HG03575 (cell line): Measurements from ENCODE around the gene LIN28A.
"Not testable (repeated sequence)": the region's sequence is repeated elsewhere in the genome, so short reads cannot be mapped to it uniquely, and the experiment has no call there.

ENCODE experiments used
- ATAC-seq: cut with Tn5 transposase; IDR thresholded peaks from one replicate; pipeline ENCODE4 v1.9.1; 2021; ENCODE audit not compliant: unreplicated experiment, insufficient number of reproducible peaks, low FRiP score; ENCODE audit errors: extremely low read depth

The LIN28A gene, protein sequence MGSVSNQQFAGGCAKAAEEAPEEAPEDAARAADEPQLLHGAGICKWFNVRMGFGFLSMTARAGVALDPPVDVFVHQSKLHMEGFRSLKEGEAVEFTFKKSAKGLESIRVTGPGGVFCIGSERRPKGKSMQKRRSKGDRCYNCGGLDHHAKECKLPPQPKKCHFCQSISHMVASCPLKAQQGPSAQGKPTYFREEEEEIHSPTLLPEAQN

DNA sequence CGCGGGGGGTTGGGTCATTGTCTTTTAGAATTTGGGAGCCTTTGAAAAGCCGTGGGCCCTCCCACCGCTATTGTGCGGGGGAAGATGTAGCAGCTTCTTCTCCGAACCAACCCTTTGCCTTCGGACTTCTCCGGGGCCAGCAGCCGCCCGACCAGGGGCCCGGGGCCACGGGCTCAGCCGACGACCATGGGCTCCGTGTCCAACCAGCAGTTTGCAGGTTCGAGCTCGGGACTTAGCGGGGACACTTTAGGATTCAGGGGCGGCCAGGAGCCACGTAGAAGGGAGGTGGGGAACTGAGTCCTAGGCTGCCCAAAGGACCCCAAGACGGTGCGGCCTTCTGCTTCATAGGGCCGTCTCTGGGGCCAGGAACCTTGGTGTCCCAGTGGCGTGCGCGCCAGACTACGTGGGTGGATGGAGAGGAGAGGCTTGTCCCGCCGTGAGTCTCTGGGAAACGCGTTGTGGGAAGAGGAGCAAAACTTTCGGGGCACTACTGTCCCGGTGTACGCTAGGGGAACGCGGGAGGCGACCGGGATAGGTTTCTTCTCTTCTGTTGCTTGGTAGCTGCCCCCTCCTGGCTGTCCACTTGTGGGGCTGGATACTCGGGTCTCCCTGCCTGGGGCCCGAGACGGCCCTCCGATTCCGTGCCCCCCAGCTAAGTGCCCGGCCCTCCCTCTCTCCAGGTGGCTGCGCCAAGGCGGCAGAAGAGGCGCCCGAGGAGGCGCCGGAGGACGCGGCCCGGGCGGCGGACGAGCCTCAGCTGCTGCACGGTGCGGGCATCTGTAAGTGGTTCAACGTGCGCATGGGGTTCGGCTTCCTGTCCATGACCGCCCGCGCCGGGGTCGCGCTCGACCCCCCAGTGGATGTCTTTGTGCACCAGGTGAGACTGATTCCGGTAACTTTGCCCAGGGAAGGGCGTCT lies at the start of gene LIN28A:
LIN28A (plus strand) TSS at position 112 of the 918 bp plus-strand sequence; CDS start at position 187, 75 bp downstream.
- no peak for ATAC-seq

DNA sequence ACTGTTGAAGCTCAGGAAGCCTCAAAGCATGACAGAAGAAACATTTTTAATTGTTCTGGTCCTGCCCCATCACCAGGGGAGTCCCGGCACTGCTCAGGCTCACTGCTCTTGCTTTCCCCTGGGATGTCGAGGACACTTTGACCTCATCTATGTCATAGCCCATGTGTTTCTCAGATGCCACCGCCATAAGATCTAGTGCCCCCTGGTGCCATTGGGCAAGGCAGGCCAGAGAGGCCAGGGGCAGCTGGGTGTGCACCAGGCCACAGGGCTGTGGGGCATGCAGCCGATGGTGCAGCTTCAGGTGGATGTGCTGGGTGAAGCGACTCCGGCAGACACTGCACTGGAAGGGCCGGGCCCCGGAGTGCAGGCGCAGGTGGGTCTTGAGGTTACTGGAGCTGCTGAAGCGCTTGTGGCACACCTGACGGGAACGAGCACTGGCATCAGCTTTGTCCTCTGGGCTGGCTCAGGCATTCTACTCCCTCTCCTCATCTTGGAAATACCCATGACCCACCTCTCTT lies 49.0 kb upstream of the LIN28A start:
- no peak for ATAC-seq

DNA sequence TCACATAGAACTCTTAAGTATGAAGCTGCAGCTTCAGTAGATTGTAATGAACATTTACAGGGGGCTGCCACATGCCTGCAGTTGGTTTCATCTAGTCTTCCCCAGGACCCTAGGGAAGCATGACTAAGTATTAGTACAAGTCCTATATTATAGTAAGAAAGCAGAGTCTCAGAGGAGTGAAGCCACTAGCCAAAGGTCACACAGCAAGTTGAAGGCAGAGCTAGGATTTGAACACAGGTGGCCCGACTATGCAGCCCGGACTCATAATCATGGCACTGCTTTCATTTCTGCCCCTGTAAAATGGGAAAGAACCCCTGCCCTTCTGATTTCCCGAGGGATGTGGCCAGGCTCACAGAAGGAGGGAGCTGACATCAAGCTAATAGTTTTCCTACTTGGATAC lies 48.3 kb upstream of the LIN28A start:
- ATAC-seq: no peak

DNA sequence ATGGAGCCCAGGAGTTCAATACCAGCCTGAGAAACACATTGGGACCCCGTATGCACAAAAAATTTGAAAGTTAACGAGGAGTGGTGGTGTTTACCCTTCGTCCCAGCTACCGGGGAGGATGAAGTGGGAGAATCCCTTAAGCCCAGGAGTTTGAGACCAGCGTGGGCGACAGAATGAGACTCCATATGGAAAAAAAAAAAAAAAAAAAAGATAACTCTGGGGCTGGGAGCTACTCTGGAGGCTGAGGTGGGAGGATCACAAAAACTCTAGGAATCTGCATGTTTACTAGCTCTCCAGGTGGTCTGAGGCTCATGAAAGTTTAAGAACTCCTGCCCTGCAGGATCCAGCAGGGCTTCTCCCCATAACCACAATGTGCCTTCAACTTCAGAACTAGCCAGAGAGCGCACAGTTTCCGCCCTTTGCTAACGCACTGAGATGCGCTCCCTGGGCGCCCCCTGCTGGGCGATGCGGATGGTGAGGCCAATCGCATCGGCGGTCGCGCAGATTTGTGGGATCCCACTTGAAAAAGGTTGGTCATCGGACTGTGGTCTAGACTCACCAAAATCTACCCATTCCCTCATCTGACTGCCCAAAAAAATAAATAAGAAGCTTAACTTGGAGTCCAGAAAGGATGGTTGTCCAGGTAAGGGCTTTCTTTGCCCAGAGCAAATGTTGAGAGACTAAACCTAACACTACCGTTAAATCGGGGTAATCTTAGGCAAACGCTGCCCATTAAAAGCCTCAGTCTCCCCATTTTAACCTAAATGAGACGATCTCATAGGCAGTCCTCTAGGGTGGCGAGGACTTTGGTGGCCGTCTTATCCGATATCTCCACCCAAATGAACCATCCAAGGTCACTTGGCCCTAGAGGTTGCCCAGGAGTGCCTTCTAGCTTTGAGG lies 46.8 kb upstream of the LIN28A start:
- ATAC-seq: no peak

DNA sequence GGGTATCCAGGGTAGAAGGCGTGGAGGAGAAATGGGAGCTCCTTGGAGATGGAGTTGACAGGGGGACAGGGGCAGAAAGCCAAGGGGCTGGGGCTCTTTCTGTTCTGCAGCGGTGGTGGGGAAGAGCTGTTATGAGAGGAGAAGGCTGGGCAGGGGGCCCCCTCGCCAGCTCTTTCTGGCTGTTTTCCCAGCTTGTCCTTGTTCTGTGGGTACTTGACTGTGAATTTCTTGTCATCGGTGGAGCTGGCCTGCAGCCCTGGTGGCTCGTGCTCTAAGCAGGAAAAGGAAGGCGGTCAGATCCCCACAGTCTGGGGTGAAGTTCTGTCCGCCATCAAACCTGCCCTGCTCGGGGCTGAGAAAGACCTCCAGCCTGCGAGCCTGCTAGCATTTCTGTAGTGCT lies 45.7 kb upstream of the LIN28A start:
- no peak for ATAC-seq

DNA sequence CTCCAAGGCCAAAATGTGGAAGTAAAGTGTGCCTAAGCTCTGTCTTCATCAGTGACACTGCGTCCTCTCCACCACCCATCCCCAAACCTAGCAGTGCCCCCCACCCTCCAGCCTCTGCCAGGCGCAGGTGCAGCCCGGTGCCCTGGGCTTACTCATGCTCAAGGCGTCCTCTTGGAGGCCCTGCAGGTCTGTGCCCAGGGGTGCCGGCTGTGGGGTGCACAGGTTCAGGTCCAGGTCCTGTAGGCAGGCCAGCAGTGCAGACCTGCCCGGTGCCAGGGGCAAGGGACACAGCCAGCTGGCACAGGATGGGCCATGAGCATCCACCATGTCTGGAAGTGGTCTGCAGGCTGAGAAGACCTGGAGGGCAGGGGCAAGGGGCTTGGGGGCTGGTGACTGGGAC lies 43.2 kb upstream of the LIN28A start:
- ATAC-seq: no peak

DNA sequence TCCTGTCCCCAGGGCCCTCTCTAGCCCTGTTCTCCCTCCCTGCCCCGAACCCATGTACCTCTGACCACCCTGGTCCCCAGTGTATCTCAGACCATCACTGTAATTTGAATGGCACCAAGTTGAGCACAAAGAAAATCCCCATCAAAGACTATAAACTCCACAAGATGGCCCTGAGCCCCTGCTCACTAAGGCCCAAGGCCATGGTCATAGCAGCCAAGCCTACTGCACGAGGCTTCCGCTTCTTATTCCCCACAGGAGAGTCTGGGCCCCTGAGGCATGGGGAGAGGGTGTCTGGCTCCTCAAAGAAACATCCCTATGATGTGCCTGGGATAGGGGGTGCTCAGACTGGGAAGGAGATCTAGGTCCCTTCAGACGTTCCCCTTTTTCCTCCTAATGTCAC lies 42.6 kb upstream of the LIN28A start:
- ATAC-seq: no peak

DNA sequence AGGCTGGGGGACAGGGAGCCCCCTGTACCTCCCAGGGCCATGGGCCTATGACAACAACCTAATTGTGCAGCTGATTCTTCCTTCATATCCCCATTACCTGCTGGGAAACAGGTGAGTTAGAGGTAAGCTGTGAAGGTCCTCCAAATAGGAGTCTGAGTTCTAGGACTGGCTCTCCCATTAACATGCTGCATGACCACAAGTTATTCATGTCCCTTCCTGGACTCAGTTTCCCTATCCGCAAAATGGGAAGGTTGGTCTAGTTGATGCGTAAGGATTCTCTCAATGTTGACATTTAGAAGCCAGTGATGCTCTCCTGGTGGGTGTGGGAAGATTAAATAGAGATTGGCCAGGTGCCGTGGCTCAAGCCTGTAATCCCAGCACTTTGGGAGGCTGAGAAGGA lies 42.1 kb upstream of the LIN28A start:
- ATAC-seq: no peak

DNA sequence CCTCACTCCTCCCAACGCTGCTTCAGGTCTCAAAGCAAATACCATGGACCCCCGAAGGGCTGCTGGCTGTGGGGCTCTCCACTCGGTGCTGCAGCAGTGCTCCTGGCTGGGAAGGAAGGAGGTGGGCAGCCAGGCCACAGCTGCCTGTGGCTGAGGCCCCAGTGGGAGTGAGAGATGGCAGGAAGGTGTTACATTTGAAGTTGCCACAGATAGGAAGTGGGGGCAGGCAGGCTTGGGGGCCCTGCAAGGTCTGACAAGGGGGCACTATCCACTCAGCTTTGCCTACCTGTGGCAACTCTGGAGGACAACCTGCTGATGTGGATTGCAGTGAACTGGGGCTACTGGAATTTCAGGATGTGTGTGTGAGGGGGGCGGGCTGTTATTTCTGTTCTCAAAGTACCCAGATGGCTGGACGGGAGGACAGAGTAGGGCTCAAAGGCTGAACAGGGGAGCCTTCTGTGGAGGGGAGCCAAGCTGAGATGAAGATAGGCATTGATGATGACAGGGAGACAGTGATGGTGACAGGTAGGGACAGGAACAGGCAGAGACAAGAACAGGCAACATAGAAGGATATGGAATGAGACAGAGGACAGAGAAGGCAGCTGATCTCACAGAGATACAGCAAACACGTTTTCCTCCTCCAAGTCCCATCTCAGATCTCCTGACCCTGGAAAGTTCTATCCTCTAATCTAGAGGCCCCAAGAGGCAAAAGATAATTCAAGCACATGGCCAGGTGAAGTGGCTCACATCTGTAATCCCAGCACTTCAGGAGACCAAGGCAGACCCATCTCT lies 39.8 kb upstream of the LIN28A start:
- no peak for ATAC-seq

DNA sequence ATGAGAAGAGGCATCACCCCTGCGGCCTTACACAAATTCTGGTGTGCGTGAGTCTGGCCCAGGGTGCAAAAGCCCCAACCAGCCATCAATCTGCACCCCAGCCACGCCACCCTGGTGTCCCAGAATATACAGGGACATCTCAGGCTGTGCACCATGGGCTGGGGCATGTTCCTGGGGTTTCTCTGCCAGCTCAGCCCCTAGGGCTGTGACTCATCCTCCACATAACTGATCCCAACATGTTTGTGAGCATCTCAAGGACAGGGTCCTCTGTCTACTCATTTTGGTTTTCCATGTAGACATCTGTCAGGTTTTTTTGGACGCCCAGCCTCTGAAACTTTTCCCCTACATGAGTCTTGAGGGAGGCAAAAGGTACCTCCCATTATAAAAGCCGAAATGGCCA lies 38.6 kb upstream of the LIN28A start:
- ATAC-seq: no peak

DNA sequence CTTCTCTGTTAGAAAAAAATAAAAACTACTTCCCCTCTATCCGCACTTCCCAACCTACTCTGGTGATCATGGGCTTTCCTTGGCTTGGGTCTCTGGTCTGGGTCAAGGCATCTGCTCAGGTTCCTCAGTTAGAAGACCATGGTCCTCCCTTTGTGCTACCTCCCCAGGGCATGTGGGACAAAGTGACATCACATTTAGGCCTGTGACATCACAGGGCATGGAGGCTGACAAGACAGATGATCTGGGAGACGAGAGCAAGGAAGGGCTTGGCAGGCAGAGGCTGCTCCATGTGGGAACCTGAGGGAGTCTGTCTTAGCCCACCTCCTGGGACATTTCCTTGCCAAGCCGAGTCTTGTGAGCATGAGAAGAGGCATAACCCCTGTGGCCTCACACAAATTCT lies 38.0 kb upstream of the LIN28A start, which contains the start of gene ZNF683:
ZNF683 (minus strand) TSS at position 140 of the 400 bp plus-strand sequence. CDS start 4,179 bp downstream, outside the sequence.
- not testable (repeated sequence) for ATAC-seq

DNA sequence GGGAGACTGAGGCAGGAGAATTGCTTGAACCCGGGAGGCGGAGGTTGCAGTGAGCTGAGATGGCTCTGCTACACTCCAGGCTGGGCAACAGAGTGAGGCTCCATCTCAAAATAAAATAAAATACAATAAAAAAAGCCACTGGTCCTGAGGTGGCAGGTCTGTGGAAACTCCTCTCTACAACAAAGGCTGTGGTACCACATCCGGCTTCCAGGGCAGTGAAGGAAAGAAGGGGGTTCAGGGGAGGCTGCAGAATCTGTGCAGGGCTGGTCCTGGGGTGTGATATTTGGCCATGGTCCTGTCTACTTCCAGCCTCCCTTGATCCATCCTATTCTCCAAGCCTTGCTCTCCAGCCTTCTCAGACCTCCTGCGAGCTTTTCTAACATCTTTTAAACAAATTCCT lies 37.3 kb upstream of the LIN28A start:
- no peak for ATAC-seq

DNA sequence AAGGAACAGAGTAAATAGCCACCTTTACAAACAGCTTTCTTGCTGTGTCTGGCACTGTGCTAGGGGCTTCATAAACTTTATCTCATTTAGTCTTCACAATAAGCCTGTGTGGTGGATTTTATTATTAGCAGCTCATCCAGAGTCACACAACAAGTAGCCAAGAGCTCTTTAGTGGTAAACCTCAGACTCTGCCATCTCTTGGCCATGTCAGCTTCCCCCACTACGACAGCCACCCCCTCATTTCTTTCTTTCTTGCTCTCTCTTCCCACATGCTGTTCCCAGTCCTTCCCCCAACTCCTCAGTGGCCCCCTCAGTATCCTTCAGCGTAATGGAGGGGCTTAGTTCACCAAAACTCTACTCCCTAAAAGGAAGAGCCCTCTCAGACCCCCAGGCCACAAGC lies 36.8 kb upstream of the LIN28A start:
- no peak for ATAC-seq

DNA sequence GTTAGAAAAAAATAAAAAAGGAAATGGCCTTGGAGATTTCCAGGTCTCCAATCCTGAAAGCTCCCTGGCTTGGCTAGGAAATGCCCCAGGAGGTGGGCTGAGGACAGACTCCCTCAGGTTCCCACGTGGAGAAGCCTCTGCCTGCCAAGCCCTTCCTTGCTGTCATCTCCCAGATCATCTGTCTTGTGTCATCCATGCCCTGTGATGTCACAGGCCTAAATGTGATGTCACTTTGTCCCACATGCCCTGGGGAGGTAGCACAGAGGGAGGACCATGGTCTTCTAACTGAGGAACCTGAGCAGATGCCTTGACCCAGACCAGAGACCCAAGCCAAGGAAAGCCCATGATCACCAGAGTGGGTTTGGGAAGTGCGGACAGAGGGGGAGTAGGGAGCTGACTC lies 36.3 kb upstream of the LIN28A start:
- ATAC-seq: not testable (repeated sequence)

DNA sequence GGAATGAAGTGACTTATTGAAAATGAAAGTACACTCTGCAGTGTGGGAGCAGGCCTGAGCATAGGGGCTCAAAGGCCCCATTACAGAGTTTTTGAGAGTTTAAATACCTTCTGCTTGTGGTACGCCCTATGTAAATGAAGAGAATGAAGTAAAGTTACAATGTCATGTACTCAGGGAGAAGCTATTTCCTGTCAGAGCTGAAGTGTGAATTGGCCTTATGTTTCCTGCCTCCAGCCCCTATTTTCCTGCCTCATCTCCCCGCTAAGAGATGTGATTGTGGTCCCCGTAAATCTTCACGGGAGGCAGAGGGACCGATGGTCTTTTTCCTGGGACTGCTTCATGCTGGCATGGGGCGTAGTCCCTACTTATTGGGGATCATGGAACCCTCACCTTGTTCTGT lies 35.5 kb upstream of the LIN28A start:
- no peak for ATAC-seq

DNA sequence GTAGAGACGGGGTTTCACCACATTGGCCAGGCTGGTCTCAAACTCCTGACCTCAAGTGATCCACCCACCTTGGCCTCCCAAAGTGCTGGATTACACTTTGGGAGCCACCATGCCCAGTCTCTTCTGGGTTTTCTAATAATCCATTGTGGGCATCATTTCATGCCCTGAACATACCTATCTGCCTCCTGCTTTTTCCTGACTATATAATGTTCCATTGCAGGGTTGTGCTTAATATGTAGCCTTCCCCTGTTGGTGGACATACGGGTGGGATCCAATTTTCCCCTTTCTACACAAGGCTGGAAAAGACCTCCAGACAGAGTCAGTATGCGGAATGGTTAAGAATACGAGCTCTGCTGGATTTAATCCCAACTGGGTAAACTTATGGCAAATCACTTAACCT lies 34.6 kb upstream of the LIN28A start:
- no peak for ATAC-seq

DNA sequence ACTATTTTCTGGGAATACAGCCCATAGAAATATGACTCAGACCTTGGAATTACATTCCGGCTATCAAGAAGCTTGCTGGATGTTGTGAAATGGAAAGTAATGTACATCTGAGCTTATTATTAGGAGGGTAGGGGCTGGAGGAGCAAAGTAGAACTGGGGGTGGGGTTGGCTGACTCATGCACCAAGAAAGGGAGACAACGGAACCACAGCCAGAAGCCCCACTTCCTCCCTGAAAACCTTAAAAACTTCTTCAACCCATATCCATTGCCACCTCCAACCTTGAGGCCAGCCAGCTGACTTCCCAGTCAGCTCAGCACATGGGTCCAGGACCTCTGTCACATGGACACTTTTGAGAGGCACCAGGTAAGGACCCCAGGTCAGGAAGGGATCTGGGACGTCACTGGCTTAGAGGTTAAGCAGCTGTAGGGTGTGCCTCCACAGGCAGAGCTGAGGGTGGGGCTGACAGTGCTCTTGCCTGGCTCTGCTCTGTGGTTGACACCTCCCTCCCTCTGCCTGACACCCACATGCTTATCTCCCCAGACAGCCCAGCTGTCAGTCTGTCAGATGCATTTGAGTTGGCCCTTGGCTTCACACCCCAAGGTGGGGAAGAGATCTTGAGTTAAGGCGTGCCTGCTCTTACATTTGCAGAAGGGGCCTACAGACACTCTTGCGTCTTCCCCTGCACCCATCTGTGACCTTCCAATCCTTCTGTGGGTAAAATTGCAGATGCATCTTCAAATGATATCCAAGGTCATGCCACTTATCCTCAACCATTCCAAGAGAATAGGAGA lies 32.3 kb upstream of the LIN28A start:
- ATAC-seq: no peak

DNA sequence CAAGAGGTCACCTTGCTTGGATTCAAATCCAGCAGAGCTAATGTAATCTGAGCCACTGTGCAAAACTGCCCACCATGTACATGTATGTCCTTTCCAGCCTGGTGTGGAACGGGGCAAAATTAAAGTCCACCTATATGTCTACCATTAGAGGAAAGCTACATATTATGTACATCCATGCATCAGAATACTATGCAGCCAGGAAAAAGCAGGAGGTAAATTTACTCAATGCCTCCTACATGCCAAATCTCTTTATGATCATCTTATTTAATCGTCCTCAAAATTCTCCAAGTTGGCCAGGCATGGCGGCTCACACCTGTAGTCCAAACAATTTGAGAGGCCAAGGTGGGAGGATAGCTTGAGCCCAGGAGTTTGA lies 31.8 kb upstream of the LIN28A start:
- no peak for ATAC-seq
